AG09309 (cell line): Measurements from ENCODE around the gene MKKS.

Experiments used
- DNase-seq: peaks from one replicate; pipeline ENCODE4 v3.0.0-alpha.2; 2010; ENCODE audit warnings: low read depth
- H3K4me3 ChIP-seq: 2 replicates; pipeline ENCODE4 v1.5.1; 2011; ENCODE audit warnings: mild to moderate bottlenecking, low read depth, low read length, moderate library complexity; ENCODE audit not compliant: control insufficient read depth
- TF ChIP-seq, protein P1 (sequence below): IDR thresholded peaks from 2 replicates; pipeline ENCODE4 v1.5.1; 2011; ENCODE audit warnings: mild to moderate bottlenecking, low read depth, low read length, inconsistent platforms; ENCODE audit not compliant: insufficient read depth, control insufficient read depth; ENCODE audit errors: missing control alignments

MKKS gene

DNA sequence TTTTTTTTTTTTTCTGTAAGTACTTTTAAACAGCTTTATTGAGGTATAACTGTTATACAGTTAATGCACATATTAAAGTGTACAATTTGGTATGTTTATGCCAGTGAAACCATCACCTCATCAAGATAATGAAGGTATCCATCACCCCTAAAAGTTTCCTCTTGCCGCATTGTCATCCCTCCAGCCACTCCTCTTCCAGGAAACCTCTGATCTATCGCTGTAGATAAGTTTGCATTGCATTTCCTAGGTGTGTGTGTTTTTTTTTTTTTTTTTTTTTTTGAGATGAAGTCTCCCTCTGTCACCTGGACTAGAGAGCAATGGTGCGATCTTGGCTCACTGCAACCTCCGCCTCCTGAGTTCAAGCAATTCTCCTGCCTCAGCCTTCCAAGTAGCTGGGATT lies 4.2 kb upstream of the MKKS start:
- DNase-seq: no peak
- H3K4me3 ChIP-seq: no peak overlapping the region
- TF ChIP-seq, protein P1, sequence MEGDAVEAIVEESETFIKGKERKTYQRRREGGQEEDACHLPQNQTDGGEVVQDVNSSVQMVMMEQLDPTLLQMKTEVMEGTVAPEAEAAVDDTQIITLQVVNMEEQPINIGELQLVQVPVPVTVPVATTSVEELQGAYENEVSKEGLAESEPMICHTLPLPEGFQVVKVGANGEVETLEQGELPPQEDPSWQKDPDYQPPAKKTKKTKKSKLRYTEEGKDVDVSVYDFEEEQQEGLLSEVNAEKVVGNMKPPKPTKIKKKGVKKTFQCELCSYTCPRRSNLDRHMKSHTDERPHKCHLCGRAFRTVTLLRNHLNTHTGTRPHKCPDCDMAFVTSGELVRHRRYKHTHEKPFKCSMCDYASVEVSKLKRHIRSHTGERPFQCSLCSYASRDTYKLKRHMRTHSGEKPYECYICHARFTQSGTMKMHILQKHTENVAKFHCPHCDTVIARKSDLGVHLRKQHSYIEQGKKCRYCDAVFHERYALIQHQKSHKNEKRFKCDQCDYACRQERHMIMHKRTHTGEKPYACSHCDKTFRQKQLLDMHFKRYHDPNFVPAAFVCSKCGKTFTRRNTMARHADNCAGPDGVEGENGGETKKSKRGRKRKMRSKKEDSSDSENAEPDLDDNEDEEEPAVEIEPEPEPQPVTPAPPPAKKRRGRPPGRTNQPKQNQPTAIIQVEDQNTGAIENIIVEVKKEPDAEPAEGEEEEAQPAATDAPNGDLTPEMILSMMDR: no peak

DNA sequence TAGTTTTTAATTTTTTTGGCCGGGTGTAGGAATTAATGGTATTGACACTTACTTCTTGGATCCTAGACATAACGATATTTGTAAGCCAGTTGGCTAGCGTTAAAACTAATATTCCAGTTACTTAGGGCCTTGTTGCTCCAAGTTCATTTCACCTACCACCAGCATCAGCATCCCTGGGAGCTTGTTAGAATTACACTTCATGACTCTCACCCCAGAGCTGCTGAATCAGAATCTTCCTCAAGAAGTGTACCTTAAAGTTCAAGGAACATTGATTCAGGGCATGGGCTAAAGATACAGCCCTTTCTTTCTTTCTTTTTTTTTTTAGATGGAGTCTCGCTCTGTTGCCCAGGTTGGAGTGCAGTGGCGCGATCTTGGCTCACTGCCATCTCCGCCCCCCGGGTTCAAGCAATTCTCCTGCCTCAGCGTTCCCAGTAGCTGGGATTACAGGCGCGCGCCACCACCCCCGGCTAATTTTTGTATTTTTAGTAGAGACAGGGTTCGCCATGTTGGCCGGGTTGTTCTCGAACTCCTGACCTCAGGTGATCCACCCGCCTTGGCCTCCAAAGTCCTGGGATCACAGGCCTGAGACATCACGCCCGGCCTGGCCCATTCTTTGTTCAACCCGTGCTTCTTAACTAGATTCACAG lies 2.2 kb upstream of the MKKS start:
- DNase-seq: no peak
- TF ChIP-seq, protein P1: no peak
- H3K4me3 ChIP-seq: no peak overlapping the region

DNA sequence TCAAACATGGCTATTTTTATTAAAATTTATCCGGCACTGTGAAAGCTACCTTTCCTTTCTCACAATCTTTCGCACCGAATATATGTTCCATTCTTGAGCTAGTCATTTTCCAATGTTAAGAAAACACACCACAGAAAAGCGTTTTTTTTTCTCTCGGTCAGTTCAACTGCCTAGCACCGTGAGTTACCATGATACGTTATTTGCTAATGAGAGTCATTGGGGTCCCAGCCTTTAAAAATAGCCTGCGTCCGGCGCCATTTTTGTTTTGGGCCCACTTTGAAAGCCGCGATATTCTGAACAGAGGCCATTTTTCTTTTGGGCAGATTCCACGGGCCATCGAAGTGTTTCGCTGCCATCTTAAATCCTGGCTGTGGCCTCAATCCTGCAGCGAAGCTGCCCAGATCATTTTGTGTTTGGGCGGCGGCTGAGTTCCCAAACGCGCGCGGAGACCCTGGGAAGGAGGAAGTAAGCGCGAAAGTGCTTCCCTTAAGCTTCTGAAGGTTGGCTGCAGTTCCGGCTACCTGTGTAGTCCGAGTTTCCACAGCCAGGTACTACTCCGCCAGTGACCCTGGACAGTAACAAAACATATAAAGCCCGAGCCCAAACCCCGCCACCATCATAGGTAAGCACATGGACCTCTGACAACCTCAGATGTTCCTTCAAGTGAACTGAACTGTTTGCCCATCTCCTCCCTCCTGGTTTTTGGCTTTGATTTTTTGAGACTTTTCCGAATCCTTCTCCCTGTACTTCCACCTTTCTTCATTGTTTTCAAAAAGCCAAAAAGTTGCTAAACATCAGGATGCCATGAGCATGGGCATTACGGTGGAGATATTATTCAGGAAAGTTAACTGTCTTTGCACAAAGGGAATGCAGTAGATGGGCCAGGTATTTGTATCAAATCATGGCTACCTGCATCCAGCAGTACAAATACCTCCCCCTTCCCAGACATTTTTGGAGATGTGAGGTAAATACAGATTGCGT lies 1.1 kb upstream of the MKKS start, which contains the start of gene SLX4IP:
SLX4IP (plus strand) TSS at position 474 of the 981 bp plus-strand sequence. CDS start 22,900 bp downstream, outside the sequence.
- DNase-seq: peak; percentile 79
- TF ChIP-seq, protein P1: no peak
- H3K4me3 ChIP-seq: peak within 1 kb of the TSS; percentile 98

DNA sequence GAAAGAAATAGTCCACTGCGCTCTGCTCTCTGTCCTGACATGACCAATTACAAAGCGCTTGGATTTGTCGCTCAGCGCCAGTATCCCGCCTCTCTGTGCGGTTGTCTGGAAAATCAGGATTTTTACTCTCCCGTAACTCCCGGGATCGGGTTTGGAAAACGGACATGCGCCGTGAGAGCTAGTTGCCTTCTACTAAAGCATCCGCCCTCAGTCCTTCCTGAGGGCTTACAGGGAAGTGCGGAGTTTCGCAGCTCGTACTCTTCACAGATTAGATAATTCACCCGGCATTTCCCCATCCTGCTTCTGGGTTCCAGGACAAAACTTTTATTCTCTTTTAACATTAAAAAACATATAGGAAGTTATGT lies 427 bp upstream of the MKKS start:
- peak overlapping the region; percentile 98 for H3K4me3 ChIP-seq
- DNase-seq: peak; percentile 98
- TF ChIP-seq, protein P1: no peak

DNA sequence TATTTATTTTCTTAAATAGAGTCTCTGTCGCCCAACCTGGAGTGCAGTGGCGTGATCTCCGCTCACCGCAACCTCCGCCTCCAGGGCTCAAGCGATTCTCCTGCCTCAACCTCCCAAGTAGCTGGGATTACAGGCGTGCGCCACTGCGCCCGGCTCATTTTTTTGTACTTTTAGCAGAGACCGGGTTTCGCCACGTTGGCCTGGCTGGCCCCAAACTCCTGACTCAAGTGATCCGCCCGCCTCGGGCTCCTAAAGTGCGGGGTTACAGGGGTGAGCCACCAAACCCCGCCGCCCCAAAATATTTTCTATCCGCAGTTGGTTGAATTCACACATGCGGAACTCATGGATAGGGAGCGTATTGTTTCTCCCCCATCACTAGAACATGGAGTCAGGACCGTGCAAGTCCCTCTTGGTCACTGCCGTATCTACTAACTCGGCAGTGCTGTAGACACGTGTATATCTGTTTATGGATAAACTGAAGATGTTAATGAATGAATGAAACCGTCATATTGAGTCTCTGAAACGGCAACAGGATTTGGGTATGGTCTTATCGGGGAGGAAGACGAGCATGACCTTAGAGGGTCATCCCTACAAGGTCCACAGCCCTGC lies 904 bp downstream of the MKKS start:
- H3K4me3 ChIP-seq: peak overlapping the region; percentile 98
- TF ChIP-seq, protein P1: no peak
- no peak for DNase-seq

DNA sequence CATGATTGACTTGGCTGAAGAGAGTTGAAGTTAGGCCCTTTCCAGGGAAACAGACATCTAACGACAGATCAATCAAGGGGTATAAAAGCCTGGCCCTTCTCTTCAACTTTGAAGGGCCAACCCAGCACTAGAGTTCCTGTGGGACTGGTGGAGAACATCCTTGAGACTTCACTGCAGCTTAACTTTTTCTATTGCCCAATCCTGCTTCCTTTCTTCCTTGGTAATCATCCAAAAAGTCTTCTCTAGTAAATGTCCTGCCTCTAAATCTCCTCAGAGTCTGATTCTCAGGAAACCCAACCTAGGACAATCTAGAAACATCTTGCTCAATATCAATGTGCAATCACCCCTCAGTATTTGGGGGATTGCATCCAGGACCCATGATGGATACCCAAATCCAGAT lies 1.9 kb downstream of the MKKS start:
- H3K4me3 ChIP-seq: no peak overlapping the region
- DNase-seq: no peak
- TF ChIP-seq, protein P1: no peak
